ENCODE results near the gene PMS1. TPM values are rescaled to one million over a fixed set of nuclear protein-coding genes. Genes with fewer than 3 reads are reported as not detected.

The PMS1 gene
- total and polyA plus RNA-seq, 2 experiments from 2014 or later = 53.7 to 64.1 TPM

- no peaks in the 10 kb centered on the region for H3K27me3 ChIP-seq (ENCODE audit: insufficient read depth)
- H3F3A ChIP-seq (replicated peaks; ENCODE audit: low read depth) = no peaks in the 10 kb centered on the region
- ATAC-seq = no peak
- Mint-ChIP-seq H3K27me3 (ENCODE audit: insufficient read depth, low read depth, poor library complexity) (peaks cover 3% of the 10 kb centered on the region), H3K4me3 (no peak overlapping the region), H3K9me3 (no peaks in the 10 kb centered on the region), H3K36me3 (ENCODE audit: low read depth) (peaks cover 22% of the 10 kb centered on the region; the same call in 2 of the 3 replicates), H3K4me1 (no peaks in the 10 kb centered on the region), H3K27ac (no peak overlapping the region)
- no peak overlapping the region for H3K27ac ChIP-seq (ENCODE audit: low read depth)
- no peaks in the 10 kb centered on the region for H3K4me1 ChIP-seq (ENCODE audit: insufficient read depth)
- peaks cover 13% of the 10 kb centered on the region for H3K36me3 ChIP-seq (ENCODE audit: insufficient read depth)
- H3K79me2 ChIP-seq (replicated peaks; ENCODE audit: insufficient read depth) = no peaks in the 10 kb centered on the region
- TF ChIP-seq STAT1 (IDR thresholded peaks at IDR 0.05; ENCODE audit: unreplicated experiment) (no peak), NANOG (IDR thresholded peaks at IDR 0.05; ENCODE audit: borderline replicate concordance) (no peak), CREB1 (CRISPR knock-in tag; IDR thresholded peaks at IDR 0.05; ENCODE audit: low read depth) (no peak), POLR2AphosphoS5 (IDR thresholded peaks at IDR 0.05; ENCODE audit: low read depth) (no peak), EZH2 (IDR thresholded peaks at IDR 0.05; ENCODE audit: low read depth, unreplicated experiment) (no peak), EZH2phosphoT487 (IDR thresholded peaks at IDR 0.05; ENCODE audit: unreplicated experiment) (no peak), ZNF331 (CRISPR knock-in tag; IDR thresholded peaks at IDR 0.05; ENCODE audit: low read depth) (no peak), JUNB (IDR thresholded peaks at IDR 0.05; ENCODE audit: unreplicated experiment) (no peak), REST (IDR thresholded peaks at IDR 0.05; ENCODE audit: unreplicated experiment) (no peak), ZNF114 (CRISPR knock-in tag; IDR thresholded peaks at IDR 0.05) (no peak)
- TF ChIP-seq, protein P1, sequence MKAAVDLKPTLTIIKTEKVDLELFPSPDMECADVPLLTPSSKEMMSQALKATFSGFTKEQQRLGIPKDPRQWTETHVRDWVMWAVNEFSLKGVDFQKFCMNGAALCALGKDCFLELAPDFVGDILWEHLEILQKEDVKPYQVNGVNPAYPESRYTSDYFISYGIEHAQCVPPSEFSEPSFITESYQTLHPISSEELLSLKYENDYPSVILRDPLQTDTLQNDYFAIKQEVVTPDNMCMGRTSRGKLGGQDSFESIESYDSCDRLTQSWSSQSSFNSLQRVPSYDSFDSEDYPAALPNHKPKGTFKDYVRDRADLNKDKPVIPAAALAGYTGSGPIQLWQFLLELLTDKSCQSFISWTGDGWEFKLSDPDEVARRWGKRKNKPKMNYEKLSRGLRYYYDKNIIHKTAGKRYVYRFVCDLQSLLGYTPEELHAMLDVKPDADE (IDR thresholded peaks at IDR 0.05) = no peak
- TF ChIP-seq, protein P2, sequence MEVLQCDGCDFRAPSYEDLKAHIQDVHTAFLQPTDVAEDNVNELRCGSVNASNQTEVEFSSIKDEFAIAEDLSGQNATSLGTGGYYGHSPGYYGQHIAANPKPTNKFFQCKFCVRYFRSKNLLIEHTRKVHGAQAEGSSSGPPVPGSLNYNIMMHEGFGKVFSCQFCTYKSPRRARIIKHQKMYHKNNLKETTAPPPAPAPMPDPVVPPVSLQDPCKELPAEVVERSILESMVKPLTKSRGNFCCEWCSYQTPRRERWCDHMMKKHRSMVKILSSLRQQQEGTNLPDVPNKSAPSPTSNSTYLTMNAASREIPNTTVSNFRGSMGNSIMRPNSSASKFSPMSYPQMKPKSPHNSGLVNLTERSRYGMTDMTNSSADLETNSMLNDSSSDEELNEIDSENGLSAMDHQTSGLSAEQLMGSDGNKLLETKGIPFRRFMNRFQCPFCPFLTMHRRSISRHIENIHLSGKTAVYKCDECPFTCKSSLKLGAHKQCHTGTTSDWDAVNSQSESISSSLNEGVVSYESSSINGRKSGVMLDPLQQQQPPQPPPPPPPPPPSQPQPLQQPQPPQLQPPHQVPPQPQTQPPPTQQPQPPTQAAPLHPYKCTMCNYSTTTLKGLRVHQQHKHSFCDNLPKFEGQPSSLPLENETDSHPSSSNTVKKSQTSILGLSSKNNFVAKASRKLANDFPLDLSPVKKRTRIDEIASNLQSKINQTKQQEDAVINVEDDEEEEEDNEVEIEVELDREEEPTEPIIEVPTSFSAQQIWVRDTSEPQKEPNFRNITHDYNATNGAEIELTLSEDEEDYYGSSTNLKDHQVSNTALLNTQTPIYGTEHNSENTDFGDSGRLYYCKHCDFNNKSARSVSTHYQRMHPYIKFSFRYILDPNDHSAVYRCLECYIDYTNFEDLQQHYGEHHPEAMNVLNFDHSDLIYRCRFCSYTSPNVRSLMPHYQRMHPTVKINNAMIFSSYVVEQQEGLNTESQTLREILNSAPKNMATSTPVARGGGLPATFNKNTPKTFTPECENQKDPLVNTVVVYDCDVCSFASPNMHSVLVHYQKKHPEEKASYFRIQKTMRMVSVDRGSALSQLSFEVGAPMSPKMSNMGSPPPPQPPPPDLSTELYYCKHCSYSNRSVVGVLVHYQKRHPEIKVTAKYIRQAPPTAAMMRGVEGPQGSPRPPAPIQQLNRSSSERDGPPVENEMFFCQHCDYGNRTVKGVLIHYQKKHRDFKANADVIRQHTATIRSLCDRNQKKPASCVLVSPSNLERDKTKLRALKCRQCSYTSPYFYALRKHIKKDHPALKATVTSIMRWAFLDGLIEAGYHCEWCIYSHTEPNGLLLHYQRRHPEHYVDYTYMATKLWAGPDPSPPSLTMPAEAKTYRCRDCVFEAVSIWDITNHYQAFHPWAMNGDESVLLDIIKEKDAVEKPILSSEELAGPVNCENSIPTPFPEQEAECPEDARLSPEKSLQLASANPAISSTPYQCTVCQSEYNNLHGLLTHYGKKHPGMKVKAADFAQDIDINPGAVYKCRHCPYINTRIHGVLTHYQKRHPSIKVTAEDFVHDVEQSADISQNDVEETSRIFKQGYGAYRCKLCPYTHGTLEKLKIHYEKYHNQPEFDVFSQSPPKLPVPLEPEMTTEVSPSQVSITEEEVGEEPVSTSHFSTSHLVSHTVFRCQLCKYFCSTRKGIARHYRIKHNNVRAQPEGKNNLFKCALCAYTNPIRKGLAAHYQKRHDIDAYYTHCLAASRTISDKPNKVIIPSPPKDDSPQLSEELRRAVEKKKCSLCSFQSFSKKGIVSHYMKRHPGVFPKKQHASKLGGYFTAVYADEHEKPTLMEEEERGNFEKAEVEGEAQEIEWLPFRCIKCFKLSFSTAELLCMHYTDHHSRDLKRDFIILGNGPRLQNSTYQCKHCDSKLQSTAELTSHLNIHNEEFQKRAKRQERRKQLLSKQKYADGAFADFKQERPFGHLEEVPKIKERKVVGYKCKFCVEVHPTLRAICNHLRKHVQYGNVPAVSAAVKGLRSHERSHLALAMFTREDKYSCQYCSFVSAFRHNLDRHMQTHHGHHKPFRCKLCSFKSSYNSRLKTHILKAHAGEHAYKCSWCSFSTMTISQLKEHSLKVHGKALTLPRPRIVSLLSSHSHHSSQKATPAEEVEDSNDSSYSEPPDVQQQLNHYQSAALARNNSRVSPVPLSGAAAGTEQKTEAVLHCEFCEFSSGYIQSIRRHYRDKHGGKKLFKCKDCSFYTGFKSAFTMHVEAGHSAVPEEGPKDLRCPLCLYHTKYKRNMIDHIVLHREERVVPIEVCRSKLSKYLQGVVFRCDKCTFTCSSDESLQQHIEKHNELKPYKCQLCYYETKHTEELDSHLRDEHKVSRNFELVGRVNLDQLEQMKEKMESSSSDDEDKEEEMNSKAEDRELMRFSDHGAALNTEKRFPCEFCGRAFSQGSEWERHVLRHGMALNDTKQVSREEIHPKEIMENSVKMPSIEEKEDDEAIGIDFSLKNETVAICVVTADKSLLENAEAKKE (CRISPR knock-in tag; IDR thresholded peaks at IDR 0.05) = no peak
- TF ChIP-seq, protein P3, sequence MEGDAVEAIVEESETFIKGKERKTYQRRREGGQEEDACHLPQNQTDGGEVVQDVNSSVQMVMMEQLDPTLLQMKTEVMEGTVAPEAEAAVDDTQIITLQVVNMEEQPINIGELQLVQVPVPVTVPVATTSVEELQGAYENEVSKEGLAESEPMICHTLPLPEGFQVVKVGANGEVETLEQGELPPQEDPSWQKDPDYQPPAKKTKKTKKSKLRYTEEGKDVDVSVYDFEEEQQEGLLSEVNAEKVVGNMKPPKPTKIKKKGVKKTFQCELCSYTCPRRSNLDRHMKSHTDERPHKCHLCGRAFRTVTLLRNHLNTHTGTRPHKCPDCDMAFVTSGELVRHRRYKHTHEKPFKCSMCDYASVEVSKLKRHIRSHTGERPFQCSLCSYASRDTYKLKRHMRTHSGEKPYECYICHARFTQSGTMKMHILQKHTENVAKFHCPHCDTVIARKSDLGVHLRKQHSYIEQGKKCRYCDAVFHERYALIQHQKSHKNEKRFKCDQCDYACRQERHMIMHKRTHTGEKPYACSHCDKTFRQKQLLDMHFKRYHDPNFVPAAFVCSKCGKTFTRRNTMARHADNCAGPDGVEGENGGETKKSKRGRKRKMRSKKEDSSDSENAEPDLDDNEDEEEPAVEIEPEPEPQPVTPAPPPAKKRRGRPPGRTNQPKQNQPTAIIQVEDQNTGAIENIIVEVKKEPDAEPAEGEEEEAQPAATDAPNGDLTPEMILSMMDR (conservative IDR thresholded peaks at IDR 0.05; ENCODE audit: low read depth in 2 of 2) = no peak
- H3K9me2 ChIP-seq (ENCODE audit: insufficient read depth) = no peaks in the 10 kb centered on the region
- H4K20me1 ChIP-seq (replicated peaks; ENCODE audit: insufficient read depth) = no peaks in the 10 kb centered on the region
- no peak for DNase-seq (ENCODE audit: low spot score)
- no peak overlapping the region for H3K4me3 ChIP-seq
- no peak overlapping the region for H2AFZ ChIP-seq
- no peak overlapping the region for H3K4me2 ChIP-seq
Observed at GRCh38 chr2:189865826-189866225, 81.6 kb downstream of the PMS1 start.
